Erythroblast (primary cell): ENCODE data around the gene PSMD1.
A peak's percentile ranks its signal among the peaks of the same experiment; 100 is the strongest.

Source experiments
- DNase-seq, 2 experiments: peaks; one replicate each; lab custom pipeline; 2025; lab: John Stamatoyannopoulos, UW
- GATA1 ChIP-seq: IDR thresholded peaks from 2 replicates; pipeline ENCODE4 v1.6.1; 2011; ENCODE audit warnings: low read depth, mild to moderate bottlenecking, control low read depth, low read length, moderate library complexity
- POLR2A ChIP-seq: IDR thresholded peaks from 2 replicates; pipeline ENCODE4 v1.6.1; 2011; ENCODE audit warnings: mild to moderate bottlenecking, low read length

The PSMD1 gene

GRCh38 chr2:231039821-231040364 lies 16.8 kb upstream of the PSMD1 start:
- TF ChIP-seq POLR2A, result no peak
- TF ChIP-seq GATA1, result no peak
- DNase-seq, result no peak

- no peak for TF ChIP-seq GATA1
- TF ChIP-seq POLR2A, result no peak
- no peak for DNase-seq
These were observed 15.5 kb upstream of the PSMD1 start for GRCh38 chr2:231041061-231041689.

GRCh38 chr2:231043796-231044195 lies 12.9 kb upstream of the PSMD1 start:
- TF ChIP-seq POLR2A (no peak), GATA1 (no peak)
- DNase-seq, result no peak

- TF ChIP-seq GATA1, result no peak
- no peak for TF ChIP-seq POLR2A
- no peak for DNase-seq
These were observed 9.8 kb upstream of the PSMD1 start for GRCh38 chr2:231046916-231047273.

- TF ChIP-seq POLR2A, result no peak
- TF ChIP-seq GATA1, result no peak
- DNase-seq, result no peak
These were observed 9.3 kb upstream of the PSMD1 start for GRCh38 chr2:231047274-231047922.

- no peak for DNase-seq
- TF ChIP-seq POLR2A (no peak), GATA1 (no peak)
These were observed 8.4 kb upstream of the PSMD1 start for GRCh38 chr2:231047923-231048915.

GRCh38 chr2:231049286-231050017 lies 7.2 kb upstream of the PSMD1 start:
- TF ChIP-seq GATA1 (no peak), POLR2A (no peak)

GRCh38 chr2:231050018-231050901 lies 6.4 kb upstream of the PSMD1 start:
- no peak for DNase-seq
- no peak for TF ChIP-seq GATA1
- no peak for TF ChIP-seq POLR2A

More at GRCh38 chr2:231049286-231050017, 7.2 kb upstream of the PSMD1 start:
- peak in 1 of 2 experiments; percentile 36 for DNase-seq

- TF ChIP-seq GATA1, result no peak
- no peak for TF ChIP-seq POLR2A
- no peak for DNase-seq
These were observed 5.6 kb upstream of the PSMD1 start for GRCh38 chr2:231051116-231051515.

- peak; percentile 84 to 88 for DNase-seq
- TF ChIP-seq POLR2A, result no peak
- TF ChIP-seq GATA1, result no peak
These were observed 3.9 kb upstream of the PSMD1 start for GRCh38 chr2:231052494-231053451.

GRCh38 chr2:231053846-231054245 lies 2.8 kb upstream of the PSMD1 start:
- TF ChIP-seq POLR2A, result no peak
- no peak for TF ChIP-seq GATA1
- DNase-seq, result no peak
